GM12892 (cell line): Measurements from ENCODE around the gene CORO2A.

ENCODE experiments used
- DNase-seq: peaks from one replicate; pipeline ENCODE4 v3.0.0; 2011; ENCODE audit not compliant: insufficient read length
- FAIRE-seq: peaks from 2 replicates; lab custom pipeline; 2011; peaks lifted over from hg19 to GRCh38; lab: Jason Lieb, UNC
- POLR2A ChIP-seq: IDR thresholded peaks from 2 replicates; pipeline ENCODE4 v1.6.1; 2011; ENCODE audit warnings: low read depth, low read length, control low read depth
- POLR2AphosphoS5 ChIP-seq: IDR thresholded peaks from 2 replicates; pipeline ENCODE4 v1.6.1; 2011; ENCODE audit warnings: low read depth, low read length, control low read depth
- TAF1 ChIP-seq: IDR thresholded peaks from 2 replicates; pipeline ENCODE4 v1.6.1; 2011; ENCODE audit warnings: low read depth, mild to moderate bottlenecking, control low read depth, low read length, borderline replicate concordance

CORO2A gene

GRCh38 chr9:98071737-98072136 lies 120.7 kb downstream of the CORO2A start:
- no peak for TF ChIP-seq POLR2A
- no peak for TF ChIP-seq POLR2AphosphoS5
- TF ChIP-seq TAF1, result no peak
- no peak for FAIRE-seq
- no peak for DNase-seq
